ENCODE measurements around the gene CFAP74. TPM values are rescaled to one million over a fixed set of nuclear protein-coding genes. Genes with fewer than 3 reads are reported as not detected.

Gene CFAP74
- total and polyA plus RNA-seq, 2 of the 4 experiments (the other 2 are of a cell fraction) = not detected

GRCh38 chr1:1917995-1918900, 85.3 kb downstream of the CFAP74 start:
- Histone ChIP-seq H4K5ac (ENCODE audit: low read depth, low read length) (no peak overlapping the region), H3K4me2 (ENCODE audit: low read depth, low read length) (no peak overlapping the region; the same call in 1 of the 2 replicates), H3K18ac (ENCODE audit: low read depth, low read length) (no peak overlapping the region), H2AFZ (replicated peaks; ENCODE audit: low read length, poor library complexity) (peak overlapping the region; percentile 92), H4K20me1 (ENCODE audit: insufficient read depth, low read length) (no peaks in the 10 kb centered on the region), H3K14ac (replicated peaks; ENCODE audit: low read depth, low read length) (no peak overlapping the region), H2AK9ac (replicated peaks; ENCODE audit: low read depth, low read length, poor library complexity) (no peak overlapping the region), H3K27me3 (ENCODE audit: control insufficient read depth, insufficient read depth, low read length) (peaks cover 3% of the 10 kb centered on the region; the same call in 1 of the 2 replicates), H3K9me3 (ENCODE audit: control insufficient read depth, insufficient read depth, low read length) (no peaks in the 10 kb centered on the region), H3K9me1 (ENCODE audit: insufficient read depth, low read length) (peaks cover 4% of the 10 kb centered on the region; the same call in 1 of the 2 replicates), H2AK5ac (ENCODE audit: low read depth, low read length) (no peak overlapping the region), H3K9ac (ENCODE audit: low read depth, low read length) (no peak overlapping the region), H2BK20ac (ENCODE audit: low read depth, low read length) (no peak overlapping the region), H3K36me3 (ENCODE audit: control insufficient read depth, insufficient read depth, low read length) (no peaks in the 10 kb centered on the region), H3K4me3 (ENCODE audit: insufficient read depth, low read depth, low read length) (peak overlapping the region; percentile 40; the same call in 1 of the 2 replicates), H4K91ac (ENCODE audit: insufficient read depth, low read depth, low read length) (no peak overlapping the region), H4K8ac (ENCODE audit: low read depth in 2 of 2, low read length in 2 of 2) (no peak overlapping the region), H3K4ac (ENCODE audit: low read depth, low read length) (no peak overlapping the region), H3K27ac (ENCODE audit: insufficient read depth, low read length) (no peak overlapping the region), H3K23ac (ENCODE audit: low read depth, low read length) (no peak overlapping the region), H2BK15ac (ENCODE audit: low read depth, low read length) (no peak overlapping the region), H3K4me1 (ENCODE audit: control insufficient read depth, insufficient read depth, low read length) (peaks cover 2% of the 10 kb centered on the region; the same call in 1 of the 2 replicates), H3K56ac (ENCODE audit: extremely low read depth, insufficient read depth, low read length) (no peak overlapping the region), H2BK120ac (ENCODE audit: low read depth, low read length) (no peak overlapping the region), H2BK5ac (ENCODE audit: low read depth, low read length, poor library complexity, severe bottlenecking) (no peak overlapping the region), H3K79me1 (ENCODE audit: low read depth in 1 of 2, low read length in 2 of 2) (no peaks in the 10 kb centered on the region)
- dilution Hi-C loops (cut with HindIII; ENCODE audit: low sequenced_read_pairs, unreplicated experiment) (no loop called here), intact Hi-C loops (cut with micrococcal nuclease) (no loop called here), in situ Hi-C loops (cut with MboI; ENCODE audit: low sequenced_read_pairs) (no loop called here)
- DNase-seq (no peak), ATAC-seq (ENCODE audit: low read depth) (no peak)
- ChIA-PET POLR2A (ENCODE audit: unreplicated experiment) (no interaction called here), CTCF (no interaction called here)
- 55% methylated on average over 31 of the region's 46 CpGs; no CpG with 5 or more reads in 1 of the 2 experiments for WGBS, 2 experiments (ENCODE audit: extremely low coverage in 2 of 2, insufficient read length in 1 of 2)
- TF ChIP-seq POLR2A (IDR thresholded peaks at IDR 0.05; ENCODE audit: low read depth, low read length) (no peak), MAZ (IDR thresholded peaks at IDR 0.05; ENCODE audit: borderline replicate concordance, low read depth, low read length) (no peak), MAFK (IDR thresholded peaks at IDR 0.05; ENCODE audit: low read depth, low read length) (no peak)
- BruUV-seq (replicated peaks) = no TSS peak
